NCI-H2227 (cell line): ENCODE results near the gene FAM234A.

ENCODE experiments used
- DNase-seq: peaks from one replicate; lab custom pipeline; 2025; ENCODE audit not compliant: unreplicated experiment; lab: John Stamatoyannopoulos, UW

Gene FAM234A

DNA sequence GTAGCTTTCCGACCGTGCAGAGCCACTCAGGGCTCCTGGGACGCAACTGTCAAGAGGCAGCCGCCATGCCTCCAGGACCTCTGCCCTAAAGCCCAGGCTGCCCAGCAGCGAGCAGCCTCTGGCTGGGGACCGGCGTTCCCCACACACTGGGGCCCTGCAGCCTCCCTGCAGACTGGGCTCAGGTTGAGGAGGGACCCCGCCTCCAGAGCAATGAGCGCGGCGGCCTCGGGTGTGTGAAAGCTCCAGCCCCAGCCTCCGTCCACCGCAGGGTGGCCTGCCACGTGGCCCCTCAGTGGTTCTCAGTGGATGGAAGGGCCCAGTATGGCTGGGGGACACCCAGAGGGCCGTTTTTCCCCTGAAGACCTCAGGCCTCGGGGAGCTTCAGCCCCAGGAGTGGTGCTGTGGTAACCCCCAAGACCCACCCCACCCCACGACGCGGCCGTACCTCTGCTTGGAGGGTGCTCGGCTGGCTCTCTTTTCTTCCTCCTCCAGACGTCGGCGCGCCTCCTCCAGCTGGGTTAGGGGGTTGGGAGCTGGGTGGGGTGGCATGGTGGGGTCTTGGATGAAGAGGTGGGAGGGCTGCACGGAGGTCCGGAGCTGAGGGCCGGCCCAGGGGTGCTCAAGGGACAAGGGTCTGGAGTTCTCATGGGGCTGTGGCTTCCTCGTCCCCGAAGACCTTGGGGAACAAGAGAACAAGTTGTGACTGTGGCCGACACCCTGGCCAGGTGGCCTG lies 58.6 kb downstream of the FAM234A start:
- DNase-seq = no peak

DNA sequence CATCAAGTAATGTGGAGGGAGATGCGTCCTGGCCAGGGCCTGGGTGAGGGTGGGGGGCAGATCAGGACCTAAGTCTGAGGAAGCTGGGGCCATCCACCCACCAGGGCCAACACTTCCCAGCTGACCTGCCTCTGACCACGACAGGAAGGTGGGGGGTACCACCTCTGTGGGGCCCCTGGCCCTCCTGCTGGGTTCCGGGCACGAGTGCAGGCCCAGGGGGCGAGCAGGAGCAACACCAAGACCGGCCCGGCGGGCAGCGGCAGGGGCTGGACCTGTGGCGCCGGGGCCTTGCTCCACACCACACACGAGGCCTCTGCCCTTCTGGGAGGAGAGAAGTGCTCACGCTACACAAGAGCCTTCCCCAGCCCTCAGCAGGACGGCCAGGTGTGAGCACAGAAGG lies 61.7 kb downstream of the FAM234A start:
- DNase-seq = no peak

DNA sequence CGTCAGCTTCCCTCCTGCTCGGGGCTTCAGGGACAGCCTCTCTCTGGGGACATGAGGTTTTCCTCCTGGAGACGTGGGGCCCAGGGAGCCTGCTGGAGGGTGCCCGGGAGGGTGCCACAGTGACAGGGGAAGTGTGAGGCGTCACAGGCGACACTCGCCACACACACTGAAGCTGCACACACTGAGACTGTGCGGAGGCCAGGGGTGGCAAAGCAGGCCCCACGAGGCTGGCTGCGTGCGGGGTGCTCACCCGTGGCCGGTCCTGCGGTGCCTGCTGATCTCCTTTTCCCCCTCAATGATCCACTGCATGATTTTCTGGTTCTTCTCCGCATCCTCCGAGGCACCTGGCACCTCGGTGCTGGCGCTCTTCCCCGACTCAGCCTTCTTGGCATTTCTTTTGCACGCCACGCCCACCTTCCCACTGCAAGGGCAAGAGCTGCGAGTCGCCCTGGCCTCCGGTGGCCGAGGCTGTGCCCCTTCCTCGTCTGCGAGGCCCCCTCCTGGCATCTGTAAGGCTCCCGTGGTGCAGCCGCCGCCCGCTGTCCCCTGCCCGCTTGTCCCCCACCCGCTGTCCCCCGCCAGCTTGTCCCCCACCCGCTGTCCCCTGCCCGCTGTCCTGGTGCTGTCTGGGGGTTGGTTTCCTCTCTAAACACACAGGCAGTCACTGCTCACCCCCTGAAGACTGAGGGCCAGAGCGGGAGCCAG lies 62.3 kb downstream of the FAM234A start:
- DNase-seq = no peak

DNA sequence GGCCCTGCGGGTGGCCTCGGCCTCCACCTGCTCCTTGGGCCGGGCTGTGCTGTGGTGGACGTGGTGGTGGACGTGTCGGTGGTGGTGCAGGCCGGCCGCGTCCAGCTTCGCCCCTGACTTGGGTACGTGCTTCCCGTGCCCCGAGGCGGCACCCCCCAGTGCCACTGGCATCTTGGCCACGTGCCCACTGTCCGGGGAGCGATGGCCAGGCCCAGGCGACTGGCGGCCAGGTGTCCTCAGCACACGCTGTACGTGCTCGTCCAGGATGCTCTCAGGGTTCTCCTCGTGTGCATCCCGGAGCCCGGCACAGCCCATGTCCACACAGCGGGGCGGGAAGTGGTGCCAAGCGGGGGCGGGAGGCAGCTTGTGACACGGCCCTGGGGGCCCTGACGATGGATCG lies 63.2 kb downstream of the FAM234A start:
- no peak for DNase-seq

DNA sequence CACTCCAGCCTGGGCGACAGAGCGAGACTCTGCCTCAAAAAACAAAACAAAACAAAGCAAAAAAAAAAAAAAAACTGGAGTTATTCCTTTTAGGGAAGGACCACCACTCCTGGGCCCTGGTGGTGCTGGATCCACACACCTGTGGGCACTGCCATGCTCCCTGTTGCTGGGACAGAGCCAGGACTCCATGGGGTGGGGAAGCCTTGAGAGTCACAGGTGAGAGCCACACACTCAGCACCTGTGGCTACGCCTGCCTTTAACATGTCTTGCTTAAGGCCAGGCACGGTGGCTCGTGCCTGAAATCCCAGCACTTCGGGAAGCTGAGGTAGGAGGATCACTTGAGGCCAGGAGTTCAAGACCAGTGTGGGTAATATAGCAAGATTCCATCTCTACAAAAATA lies 66.6 kb downstream of the FAM234A start:
- DNase-seq = no peak

DNA sequence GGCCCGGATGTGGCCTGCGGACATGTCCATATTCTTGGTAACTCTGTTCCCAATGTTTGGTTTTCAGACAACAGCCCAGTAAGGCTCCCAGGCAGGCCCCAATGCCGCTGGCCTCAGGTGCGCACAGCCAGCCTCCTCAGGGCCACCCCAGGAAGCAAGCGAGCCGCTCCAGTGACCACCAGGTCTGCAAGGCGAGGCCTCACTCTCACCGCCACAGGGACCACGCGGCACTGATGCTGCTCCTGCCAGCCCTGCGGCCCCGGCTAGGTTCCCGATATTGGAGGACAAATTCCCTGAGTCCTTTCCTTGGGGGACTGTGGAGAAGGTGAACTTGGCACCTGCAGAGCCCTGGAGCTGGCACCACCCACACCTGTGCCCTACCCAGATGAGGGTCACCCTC lies 67.3 kb downstream of the FAM234A start:
- no peak for DNase-seq

DNA sequence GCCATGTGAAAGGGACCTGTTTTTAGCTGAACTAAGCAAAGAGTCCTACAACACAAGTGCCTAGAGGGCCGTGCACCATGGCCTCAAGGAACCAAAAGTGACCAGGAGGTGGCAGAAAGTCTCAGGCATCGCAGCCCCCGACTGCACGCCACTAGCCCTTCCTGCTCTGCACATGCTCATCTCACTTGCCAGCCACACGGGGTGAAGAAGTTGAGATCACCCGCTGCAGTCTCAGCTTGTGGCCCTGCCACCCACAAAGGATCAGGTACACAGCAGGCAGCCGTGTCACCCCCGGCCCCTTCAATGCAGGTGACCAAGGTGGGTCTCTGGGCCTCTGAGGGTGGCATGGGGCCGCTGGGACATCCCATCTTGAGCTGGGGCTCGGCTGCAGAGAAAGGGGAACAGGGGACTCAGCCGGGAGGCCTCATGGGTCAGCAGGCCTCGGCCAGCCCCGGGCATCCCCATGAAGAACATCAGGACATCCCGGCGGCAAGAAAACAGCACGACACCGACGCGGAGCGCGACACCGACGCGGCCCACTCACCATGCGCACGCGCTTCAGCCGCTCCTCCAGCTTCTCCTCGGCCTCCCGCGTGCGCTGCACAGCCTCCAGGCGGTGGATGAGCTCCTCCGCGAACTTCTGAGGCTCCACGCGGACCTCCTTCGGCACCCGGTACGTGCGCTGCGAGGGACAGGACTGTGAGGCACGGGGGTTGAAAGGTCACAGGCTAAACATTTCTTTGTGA lies 69.3 kb downstream of the FAM234A start:
- DNase-seq = no peak

DNA sequence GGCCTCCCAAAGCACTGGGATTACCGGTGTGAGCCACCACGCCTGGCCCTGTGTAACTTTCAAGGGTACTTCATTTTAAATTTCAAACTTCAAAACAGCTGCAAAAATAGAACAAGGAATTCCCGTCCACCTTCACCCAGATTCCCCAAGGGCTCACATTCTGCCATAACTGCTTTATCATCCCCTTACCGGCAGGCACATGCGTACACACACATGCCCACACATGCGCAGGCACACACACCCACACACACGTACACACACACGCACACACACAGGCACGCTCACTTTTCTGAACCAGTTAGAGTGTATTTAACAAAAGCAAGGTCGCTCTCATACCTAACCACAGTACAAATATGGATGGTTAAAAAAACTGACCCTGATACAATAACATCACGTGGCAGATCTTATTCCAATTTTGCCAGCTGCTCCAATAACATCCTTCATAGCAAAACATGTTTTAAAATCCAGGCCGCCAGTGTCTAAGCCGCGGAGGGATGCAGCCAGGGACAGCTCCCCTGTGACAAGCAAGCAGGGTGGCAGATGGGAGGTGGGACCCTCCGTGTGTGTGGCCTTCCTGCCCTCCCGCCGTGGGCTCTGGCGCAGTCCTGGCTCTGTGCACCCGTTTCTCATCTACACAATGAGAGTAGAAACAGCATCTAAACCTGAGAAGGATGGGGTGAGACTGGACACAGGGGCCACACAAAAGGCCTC lies 71.5 kb downstream of the FAM234A start:
- DNase-seq = no peak

DNA sequence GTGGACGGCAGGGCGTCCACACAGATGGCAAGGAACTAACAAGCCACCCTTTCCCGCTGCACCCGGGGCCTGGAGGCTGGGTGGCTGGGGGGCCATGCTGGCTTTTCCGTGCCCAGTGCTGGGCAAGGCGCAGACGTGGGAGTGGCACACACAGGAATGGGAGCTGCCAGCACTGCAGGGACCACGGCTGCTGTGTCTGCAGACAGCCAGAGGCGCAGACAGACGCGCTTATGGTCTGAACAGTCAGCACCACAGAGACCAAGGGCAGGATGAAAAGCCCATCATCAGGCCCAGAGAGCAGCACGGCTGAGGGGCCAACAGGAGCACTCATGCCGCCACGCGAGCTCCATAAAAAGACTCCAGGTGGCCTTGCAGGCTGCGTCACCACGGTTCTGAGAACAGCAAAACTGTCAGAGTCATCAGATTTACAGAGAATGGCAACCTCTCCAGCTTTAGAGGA lies 72.3 kb downstream of the FAM234A start:
- DNase-seq = peak; percentile 26

DNA sequence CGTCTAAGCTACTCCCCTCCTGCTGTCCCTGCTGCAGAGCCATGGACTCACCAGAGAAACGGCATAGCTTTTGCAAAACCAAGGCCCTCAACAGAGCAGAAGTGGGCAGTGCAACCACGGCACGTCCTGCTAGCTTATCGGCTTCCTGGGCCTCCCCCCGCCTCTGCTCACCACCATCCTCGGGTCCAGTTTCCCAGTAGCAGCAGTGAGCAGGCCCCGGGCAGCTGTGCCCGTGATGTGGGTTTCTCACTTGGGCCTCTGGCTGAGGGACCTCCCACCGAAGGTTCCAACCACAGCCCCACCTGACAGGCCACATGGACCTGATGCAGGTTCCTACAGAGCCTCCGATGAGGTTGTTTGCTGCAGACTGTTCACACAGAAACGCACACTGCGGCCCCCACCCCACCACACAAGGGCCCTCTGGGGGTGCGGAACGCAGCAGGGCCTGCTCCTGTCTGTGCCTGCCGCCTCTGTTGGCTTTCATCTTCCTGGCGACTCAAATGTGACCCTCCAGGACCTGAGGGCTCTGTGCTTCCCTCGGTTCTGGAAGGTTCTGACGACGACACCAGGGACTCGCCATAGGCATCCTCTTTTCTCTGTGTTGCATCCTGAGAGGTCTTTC lies 73.2 kb downstream of the FAM234A start:
- no peak for DNase-seq

DNA sequence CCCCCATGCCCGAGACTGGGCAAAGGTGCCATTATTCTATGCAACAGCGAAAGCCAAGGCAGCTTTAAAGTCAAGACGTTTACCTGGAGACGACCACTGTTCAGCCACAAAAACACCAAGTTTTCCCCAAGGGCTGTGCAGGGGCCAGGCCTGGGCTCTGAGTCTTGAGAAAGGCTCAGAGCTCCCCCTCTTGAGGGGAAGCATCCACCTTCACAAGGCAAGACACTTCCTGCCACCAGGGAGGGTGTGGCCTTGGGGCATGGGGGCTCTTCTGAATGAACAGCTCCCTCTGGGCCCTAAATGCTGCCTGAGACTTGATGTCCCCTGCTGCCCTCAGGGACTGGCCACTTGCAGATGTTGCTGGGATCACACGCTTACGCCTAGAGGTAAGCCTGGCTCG lies 74.9 kb downstream of the FAM234A start:
- DNase-seq = no peak

DNA sequence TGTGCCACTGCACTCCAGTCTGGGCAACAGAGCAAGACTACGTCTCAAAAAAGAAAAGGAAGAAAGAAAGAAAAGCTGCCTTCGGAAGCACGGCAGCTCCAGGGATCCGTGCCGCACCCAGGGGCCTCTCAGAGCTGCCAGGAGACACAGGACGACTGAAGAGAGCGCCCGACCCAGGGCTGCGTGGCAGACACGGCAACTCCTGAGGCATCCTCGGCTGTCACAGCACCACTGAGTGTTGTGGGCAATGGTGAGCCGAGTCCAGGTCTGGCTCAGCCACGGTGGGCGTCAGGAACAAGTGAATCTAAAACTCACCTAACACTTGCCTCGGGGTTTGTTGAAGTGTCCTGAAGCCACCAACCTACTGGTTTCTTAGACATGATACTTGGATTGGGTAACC lies 77.1 kb downstream of the FAM234A start:
- DNase-seq = no peak

DNA sequence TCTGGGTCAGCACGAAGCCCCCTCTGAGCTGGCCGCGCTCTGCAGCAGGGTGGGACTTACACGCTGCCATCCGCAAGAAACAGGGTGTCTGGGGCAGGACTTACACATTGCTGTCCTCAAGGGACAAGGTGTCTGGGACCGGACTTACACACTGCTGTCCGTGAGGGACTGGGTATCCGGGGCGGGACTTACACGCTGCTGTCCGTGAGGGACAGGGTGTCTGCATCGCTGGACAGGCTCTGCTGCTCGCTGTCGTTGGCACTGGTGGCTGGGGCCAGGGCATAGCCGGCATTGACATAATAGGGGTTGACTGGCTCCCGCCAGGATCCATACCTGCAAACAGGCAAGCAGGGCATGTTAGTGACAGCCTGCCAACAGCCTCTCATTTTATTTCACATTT lies 79.7 kb downstream of the FAM234A start:
- DNase-seq = no peak

DNA sequence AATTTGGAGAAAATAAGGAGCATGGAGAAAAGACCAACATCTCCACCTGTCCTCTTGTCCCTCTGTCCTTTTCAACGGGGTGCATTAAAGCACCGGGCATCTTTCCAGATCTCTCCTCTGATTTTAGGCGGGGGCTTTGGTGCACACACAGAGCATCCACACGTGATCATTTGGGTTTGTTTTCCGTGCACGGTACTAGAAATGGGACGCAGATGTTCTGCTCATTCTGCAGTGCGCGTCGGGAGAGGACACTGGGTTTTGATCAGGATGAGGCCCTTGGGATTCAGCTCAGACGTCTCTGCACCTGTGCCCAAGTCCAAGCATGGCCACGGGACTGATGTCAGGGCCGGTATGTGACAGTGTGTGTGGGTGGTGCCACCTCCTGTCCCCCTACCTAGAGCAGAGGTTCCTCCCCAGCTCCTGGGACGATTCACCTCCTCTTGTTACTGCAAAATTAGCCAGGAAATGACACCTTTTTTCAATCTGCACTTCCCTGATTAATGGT lies 80.2 kb downstream of the FAM234A start:
- DNase-seq = no peak
